Natural killer cell (primary cell): ENCODE results near the gene C1QTNF9B. TPM values are rescaled to one million over a fixed set of nuclear protein-coding genes. Genes with fewer than 3 reads are reported as not detected.

Experiments
- ATAC-seq, 3 donors: fragments of 150-1000 bp in 2 of 3; fragments of 200-7000 bp in 1 of 3; cut with Tn5 transposase; 1 replicate in 1 of 3; 2 replicates in 2 of 3; pipeline ENCODE4 v1.10.0; 2021; ENCODE audit warnings: mild to moderate bottlenecking in 2 of 3, moderate library complexity in 2 of 3
- DNase-seq, 2 donors: peaks; one replicate each; pipeline versions ENCODE4 v3.0.0 to v3.0.0-alpha.2; 2013 to 2021; ENCODE audit warnings: mixed read lengths in 1 of 2
- H3K27ac ChIP-seq: one replicate; pipeline ENCODE4 v1.5.1; 2013; ENCODE audit warnings: mild to moderate bottlenecking, low read length
- H3K27me3 ChIP-seq: one replicate; pipeline ENCODE4 v1.6.1; 2013; ENCODE audit warnings: low read length; ENCODE audit not compliant: control insufficient read depth, insufficient read depth
- H3K36me3 ChIP-seq: one replicate; pipeline ENCODE4 v1.6.1; 2013; ENCODE audit warnings: low read length; ENCODE audit not compliant: control insufficient read depth, insufficient read depth
- H3K4me1 ChIP-seq: one replicate; pipeline ENCODE4 v1.6.1; 2013; ENCODE audit warnings: low read length; ENCODE audit not compliant: control insufficient read depth, insufficient read depth
- H3K4me3 ChIP-seq: one replicate; pipeline ENCODE4 v1.5.1; 2013; ENCODE audit warnings: low read length
- H3K9me3 ChIP-seq: one replicate; pipeline ENCODE4 v1.6.1; 2013; ENCODE audit warnings: low read length; ENCODE audit not compliant: control insufficient read depth, insufficient read depth
- H3K27ac Mint-ChIP-seq, 2 donors: one replicate each; pipeline ENCODE4 v1.8.0; 2022; ENCODE audit warnings: mild to moderate bottlenecking in 2 of 2, mixed read lengths in 2 of 2, moderate library complexity in 1 of 2
- H3K27me3 Mint-ChIP-seq, 2 donors: one replicate each; pipeline ENCODE4 v1.8.0; 2022; ENCODE audit warnings: low read depth in 2 of 2, mixed read lengths in 2 of 2
- H3K36me3 Mint-ChIP-seq: one replicate; pipeline ENCODE4 v1.8.0; 2022; ENCODE audit warnings: mixed read lengths
- H3K4me1 Mint-ChIP-seq, 2 donors: one replicate each; pipeline ENCODE4 v1.8.0; 2022; ENCODE audit warnings: mixed read lengths in 2 of 2
- H3K4me3 Mint-ChIP-seq: one replicate; pipeline ENCODE4 v1.8.0; 2022; ENCODE audit warnings: mild to moderate bottlenecking, moderate library complexity, mixed read lengths
- H3K9me3 Mint-ChIP-seq, 2 donors: one replicate each; pipeline ENCODE4 v1.8.0; 2022; ENCODE audit warnings: mixed read lengths in 2 of 2
- CTCF ChIP-seq: fragments of 200-600 bp; IDR thresholded peaks from one replicate; pipeline ENCODE4 v1.8.0; 2022; ENCODE audit warnings: antibody characterized with exemption
- WGBS: methylation state at CpG from one replicate; pipeline ENCODE4 v1.1.7; 2013; ENCODE audit warnings: missing lambda C conversion rate; ENCODE audit not compliant: insufficient coverage; 5-methylcytosine and 5-hydroxymethylcytosine counted together
- intact Hi-C: fragments of 100-400 bp; cut with micrococcal nuclease; formaldehyde crosslinking; loops from one replicate; pipeline ENCODE4 v1.14.2; 2022
- total RNA-seq, 4 donors: library from RNA; stranded (reverse); fragments of 120-200 nt in 1 of 4; gene quantifications; one replicate each; pipeline versions ENCODE4 v1.2.3 to v1.2.4, GENCODE V29; 2013 to 2022

The C1QTNF9B gene
- total RNA-seq, 3 donors from 2014 or later (not counting 1 experiment from before 2014, with no cell fraction given): not detected

DNA sequence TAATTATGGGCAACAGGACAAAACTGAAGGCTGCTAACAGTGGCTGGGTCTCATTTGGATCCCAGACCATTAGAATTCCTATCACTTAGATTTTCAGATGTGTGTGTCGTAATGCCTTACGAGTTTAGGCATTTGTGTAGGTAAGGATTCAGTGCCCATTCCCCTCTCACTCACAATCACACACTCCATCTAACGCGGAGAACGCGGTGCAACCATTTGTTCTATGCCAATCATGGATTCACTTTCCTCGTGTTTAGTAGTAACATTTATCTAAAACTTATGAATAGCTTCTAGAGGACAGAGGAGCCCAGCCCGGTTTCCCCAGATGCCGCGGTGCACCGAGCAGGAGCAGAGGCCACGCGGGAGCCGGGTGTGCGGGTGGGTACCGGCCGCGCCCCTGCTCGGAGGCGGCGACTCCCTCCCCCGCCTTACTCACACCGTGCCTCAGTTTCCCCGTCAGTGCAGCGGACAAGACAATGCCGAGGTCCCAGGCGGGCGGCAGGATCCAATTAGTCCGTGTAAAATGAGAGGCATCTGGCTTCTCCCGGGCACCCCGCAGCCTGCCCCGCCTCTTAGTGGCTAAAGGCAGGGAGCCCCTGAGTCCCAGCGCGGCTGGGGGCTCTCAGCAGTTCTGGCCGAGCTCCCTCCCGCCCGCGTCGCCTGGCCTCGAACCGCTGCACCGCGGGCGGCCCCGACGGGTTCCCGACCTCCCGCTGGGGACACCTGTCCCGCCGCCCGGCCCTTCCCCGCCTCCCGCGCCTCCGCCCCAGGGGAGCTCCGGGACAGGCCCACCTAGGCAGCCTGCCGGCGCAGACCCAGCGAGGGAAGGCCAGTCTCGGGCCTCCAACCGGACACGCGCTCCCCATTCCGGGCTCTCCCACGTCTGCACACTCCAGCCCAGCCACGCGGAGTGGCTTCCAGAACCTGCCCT is 5.9 kb upstream of the C1QTNF9B start:
- ATAC-seq (peak in 1 of 3 donors; percentile 5), DNase-seq (no peak)
- Histone ChIP-seq H3K27ac (no peak overlapping the region), H3K27me3 (peaks cover 24% of the 10 kb centered on the region), H3K36me3 (no peaks in the 10 kb centered on the region), H3K4me3 (no peak overlapping the region), H3K4me1 (peaks cover 3% of the 10 kb centered on the region), H3K9me3 (no peaks in the 10 kb centered on the region)
- no peaks in the 10 kb centered on the region for H3K36me3 Mint-ChIP-seq
- 13% methylated on average over 67 of the region's 67 CpGs for WGBS
- H3K27ac Mint-ChIP-seq: no peak overlapping the region
- peaks cover 0 to 5% of the 10 kb centered on the region in 2 donors for H3K4me1 Mint-ChIP-seq
- H3K9me3 Mint-ChIP-seq: no peaks in the 10 kb centered on the region
- peaks cover 34 to 56% of the 10 kb centered on the region in 2 donors for H3K27me3 Mint-ChIP-seq
- intact Hi-C loops: no loop called here
- no peak overlapping the region for H3K4me3 Mint-ChIP-seq
- no peak for TF ChIP-seq CTCF

GRCh38 chr13:23901365-23901764 is 4.1 kb upstream of the C1QTNF9B start:
- Histone ChIP-seq H3K4me1 (peaks cover 3% of the 10 kb centered on the region), H3K27ac (no peak overlapping the region), H3K27me3 (peaks cover 20% of the 10 kb centered on the region), H3K36me3 (no peaks in the 10 kb centered on the region), H3K4me3 (no peak overlapping the region), H3K9me3 (no peaks in the 10 kb centered on the region)
- H3K4me1 Mint-ChIP-seq: peaks cover 0 to 5% of the 10 kb centered on the region in 2 donors
- no peaks in the 10 kb centered on the region for H3K9me3 Mint-ChIP-seq
- ATAC-seq (no peak), DNase-seq (no peak)
- no peak for TF ChIP-seq CTCF
- WGBS: 78% methylated on average over 4 of the region's 4 CpGs
- intact Hi-C loops: no loop called here
- H3K27me3 Mint-ChIP-seq: peaks cover 25 to 51% of the 10 kb centered on the region in 2 donors
- no peak overlapping the region for H3K4me3 Mint-ChIP-seq
- no peak overlapping the region for H3K27ac Mint-ChIP-seq
- no peaks in the 10 kb centered on the region for H3K36me3 Mint-ChIP-seq

DNA sequence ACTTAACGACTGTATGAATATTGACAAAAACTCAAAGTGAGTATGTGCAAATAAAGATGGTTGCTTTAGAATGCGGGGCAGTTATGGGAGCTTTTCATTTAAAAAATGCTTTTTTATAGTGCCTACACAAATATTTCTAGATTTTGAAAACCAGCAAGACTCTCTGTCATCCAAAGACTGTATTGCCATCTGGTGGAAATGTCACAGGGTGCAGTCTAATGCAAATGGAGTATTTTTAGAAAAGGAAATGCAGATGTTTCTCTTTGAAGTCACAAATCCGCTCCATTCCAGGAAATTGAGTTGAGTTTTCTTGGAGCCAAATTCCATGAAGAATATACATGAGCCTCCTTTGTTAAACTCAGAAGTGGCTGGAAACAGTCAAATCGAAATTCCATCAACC is 2.3 kb upstream of the C1QTNF9B start:
- H3K36me3 Mint-ChIP-seq: no peaks in the 10 kb centered on the region
- Histone ChIP-seq H3K27ac (no peak overlapping the region), H3K4me3 (no peak overlapping the region), H3K27me3 (peaks cover 14% of the 10 kb centered on the region), H3K9me3 (no peaks in the 10 kb centered on the region), H3K4me1 (peaks cover 3% of the 10 kb centered on the region), H3K36me3 (no peaks in the 10 kb centered on the region)
- H3K4me3 Mint-ChIP-seq: no peak overlapping the region
- peak; percentile 50 for TF ChIP-seq CTCF
- ATAC-seq (peak in 2 of 3 donors; percentile 54 to 67), DNase-seq (peak in 1 of 2 donors; percentile 43)
- no peaks in the 10 kb centered on the region for H3K9me3 Mint-ChIP-seq
- peaks cover 23 to 52% of the 10 kb centered on the region in 2 donors for H3K27me3 Mint-ChIP-seq
- intact Hi-C loops: no loop called here
- no peak overlapping the region for H3K27ac Mint-ChIP-seq
- 38% methylated on average over 3 of the region's 4 CpGs for WGBS
- H3K4me1 Mint-ChIP-seq: peaks cover 0 to 5% of the 10 kb centered on the region in 2 donors
